ENCODE results near the gene RALGDS. TPM values are rescaled to one million over a fixed set of nuclear protein-coding genes. Genes with fewer than 3 reads are reported as not detected.
"Not testable (repeated sequence)": the region's sequence is repeated elsewhere in the genome, so short reads cannot be mapped to it uniquely, and the experiment has no call there.

Gene RALGDS
- total RNA-seq, 1 experiment from 2014 or later, result 40.1 TPM

- CTCF ChIA-PET; POLR2A ChIA-PET (ENCODE audit: low non-redundant PET); H3K27ac ChIP-seq (ENCODE audit: low read depth, low read length, poor library complexity, severe bottlenecking); H3K9me3 ChIP-seq (ENCODE audit: low read depth, low read length, poor library complexity, severe bottlenecking); BruUV-seq (replicated peaks); H3K4me1 ChIP-seq (ENCODE audit: insufficient read depth, low read length, poor library complexity, severe bottlenecking); intact Hi-C loops (cut with micrococcal nuclease; ENCODE audit: unreplicated experiment); H3K36me3 ChIP-seq (ENCODE audit: insufficient read depth, low read length, poor library complexity, severe bottlenecking); H3K4me3 ChIP-seq (ENCODE audit: low read depth, low read length, poor library complexity, severe bottlenecking); H3K27me3 ChIP-seq (replicated peaks; ENCODE audit: insufficient read depth, low read depth, low read length, poor library complexity); DNase-seq (ENCODE audit: low spot score): not testable (repeated sequence)
Observed at GRCh38 chr9:133061019-133061763, 59.8 kb downstream of the RALGDS start.

DNA sequence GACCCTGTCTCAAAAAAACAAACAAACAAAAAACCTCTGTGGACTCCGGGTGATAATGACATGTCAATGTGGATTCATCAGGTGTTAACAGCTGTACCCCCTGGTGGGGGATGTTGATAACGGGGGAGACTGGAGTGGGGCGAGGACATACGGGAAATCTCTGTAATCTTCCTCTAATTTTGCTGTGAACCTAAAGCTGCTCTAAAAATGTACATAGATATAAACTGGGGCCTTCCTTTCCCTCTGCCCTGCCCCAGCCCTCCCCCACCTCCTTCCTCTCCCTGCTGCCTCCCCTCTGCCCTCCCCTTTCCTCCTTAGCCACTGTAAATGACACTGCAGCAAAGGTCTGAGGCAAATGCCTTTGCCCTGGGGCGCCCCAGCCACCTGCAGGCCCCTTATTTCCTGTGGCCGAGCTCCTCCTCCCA is 60.6 kb downstream of the RALGDS start:
- POLR2A ChIA-PET (ENCODE audit: low non-redundant PET), result no interaction called here
- DNase-seq (ENCODE audit: low spot score), result no peak
- H3K27me3 ChIP-seq (replicated peaks; ENCODE audit: insufficient read depth, low read depth, low read length, poor library complexity), result no peaks in the 10 kb centered on the region
- peaks cover 13% of the 10 kb centered on the region for H3K36me3 ChIP-seq (ENCODE audit: insufficient read depth, low read length, poor library complexity, severe bottlenecking)
- no peak overlapping the region for H3K4me3 ChIP-seq (ENCODE audit: low read depth, low read length, poor library complexity, severe bottlenecking)
- no peak overlapping the region for H3K27ac ChIP-seq (ENCODE audit: low read depth, low read length, poor library complexity, severe bottlenecking)
- TF ChIP-seq EZH2 (IDR thresholded peaks at IDR 0.05; ENCODE audit: borderline replicate concordance, low read depth, low read length, poor library complexity, severe bottlenecking) (no peak), CTCF (conservative IDR thresholded peaks at IDR 0.05; ENCODE audit: low read depth, low read length) (no peak)
- no peaks in the 10 kb centered on the region for H3K9me3 ChIP-seq (ENCODE audit: low read depth, low read length, poor library complexity, severe bottlenecking)
- BruUV-seq (replicated peaks), result no TSS peak
- intact Hi-C loops (cut with micrococcal nuclease; ENCODE audit: unreplicated experiment), result no loop called here
- no peaks in the 10 kb centered on the region for H3K4me1 ChIP-seq (ENCODE audit: insufficient read depth, low read length, poor library complexity, severe bottlenecking)
- CTCF ChIA-PET, result interaction anchor here (0.6 kb wide), 1 partner anchor 42 kb away, joined by 3 read pairs; no protein-coding TSS in a partner anchor

DNA sequence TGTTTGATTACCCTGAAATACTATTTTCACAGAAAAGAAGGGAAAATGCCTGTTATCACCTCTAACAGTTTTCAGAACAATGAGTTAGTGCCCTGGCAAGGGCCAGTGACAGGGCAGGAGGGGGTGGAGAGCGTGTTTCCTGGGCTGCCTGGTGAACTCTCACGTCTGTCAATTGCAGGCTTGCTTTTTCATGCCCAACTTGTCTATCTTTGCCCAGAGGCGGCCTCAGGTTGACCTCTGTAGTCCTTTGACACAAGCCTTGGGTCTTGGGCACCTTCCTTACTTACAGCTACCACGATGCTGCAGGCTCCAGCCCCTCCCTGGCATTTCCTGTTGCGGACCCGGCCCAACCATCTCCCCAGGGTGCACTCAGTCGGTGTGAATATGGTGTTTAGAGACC is 61.4 kb downstream of the RALGDS start:
- H3K27ac ChIP-seq (ENCODE audit: low read depth, low read length, poor library complexity, severe bottlenecking), result no peak overlapping the region

More for the DNA sequence above, 61.4 kb downstream of the RALGDS start:
- BruUV-seq (replicated peaks), result no TSS peak
- no peak for TF ChIP-seq CTCF (conservative IDR thresholded peaks at IDR 0.05; ENCODE audit: low read depth, low read length)
- POLR2A ChIA-PET (ENCODE audit: low non-redundant PET), result no interaction called here
- CTCF ChIA-PET, result no interaction called here
- Histone ChIP-seq H3K36me3 (ENCODE audit: insufficient read depth, low read length, poor library complexity, severe bottlenecking) (peaks cover 21% of the 10 kb centered on the region), H3K27me3 (replicated peaks; ENCODE audit: insufficient read depth, low read depth, low read length, poor library complexity) (no peaks in the 10 kb centered on the region), H3K9me3 (ENCODE audit: low read depth, low read length, poor library complexity, severe bottlenecking) (no peaks in the 10 kb centered on the region), H3K4me3 (ENCODE audit: low read depth, low read length, poor library complexity, severe bottlenecking) (no peak overlapping the region), H3K4me1 (ENCODE audit: insufficient read depth, low read length, poor library complexity, severe bottlenecking) (no peaks in the 10 kb centered on the region)
- DNase-seq (ENCODE audit: low spot score), result no peak
- intact Hi-C loops (cut with micrococcal nuclease; ENCODE audit: unreplicated experiment), result no loop called here

Measured in A673 (cell line).